Vagina (tissue), 2 donors: ENCODE data around the gene NPAS2.

Source experiments
- CTCF ChIP-seq, 3 experiments: fragments of 450-650 bp in 2 of 3; fragments of 200-600 bp in 1 of 3; sonication (generic) in 1 of 3; IDR thresholded peaks; one replicate each; pipeline ENCODE4 v1.5.1; 2017 to 2019; ENCODE audit warnings: antibody characterized with exemption in 3 of 3, mild to moderate bottlenecking in 2 of 3, moderate library complexity in 2 of 3
- POLR2A ChIP-seq, 2 donors: fragments of 450-650 bp; IDR thresholded peaks; one replicate each; pipeline ENCODE4 v1.6.1; 2017; ENCODE audit warnings: antibody characterized with exemption in 2 of 2, mild to moderate bottlenecking in 2 of 2, moderate library complexity in 2 of 2
- POLR2AphosphoS5 ChIP-seq, 2 donors: sonication (generic); formaldehyde crosslinking; IDR thresholded peaks; one replicate each; pipeline ENCODE4 v1.9.0; 2017; ENCODE audit warnings: antibody characterized with exemption in 2 of 2, mild to moderate bottlenecking in 2 of 2, low read depth in 1 of 2; ENCODE audit not compliant: insufficient read depth in 1 of 2

- no peak for TF ChIP-seq CTCF (IDR thresholded peaks at IDR 0.05)
- TF ChIP-seq POLR2A (IDR thresholded peaks at IDR 0.05), result no peak
- TF ChIP-seq POLR2AphosphoS5 (IDR thresholded peaks at IDR 0.05; ENCODE audit: insufficient read depth in 1 of 2, low read depth in 1 of 2), result no peak
Measured at GRCh38 chr2:100831158-100831750, 11.3 kb downstream of the NPAS2 start.
